HG03066 (cell line): ENCODE results near the gene UBR3.
"Not testable (repeated sequence)": the region's sequence is repeated elsewhere in the genome, so short reads cannot be mapped to it uniquely, and the experiment has no call there.

Experiments used
- ATAC-seq: cut with Tn5 transposase; IDR thresholded peaks from one replicate; pipeline ENCODE4 v1.9.1; 2021; ENCODE audit warnings: low read depth; ENCODE audit not compliant: unreplicated experiment

The UBR3 gene

DNA sequence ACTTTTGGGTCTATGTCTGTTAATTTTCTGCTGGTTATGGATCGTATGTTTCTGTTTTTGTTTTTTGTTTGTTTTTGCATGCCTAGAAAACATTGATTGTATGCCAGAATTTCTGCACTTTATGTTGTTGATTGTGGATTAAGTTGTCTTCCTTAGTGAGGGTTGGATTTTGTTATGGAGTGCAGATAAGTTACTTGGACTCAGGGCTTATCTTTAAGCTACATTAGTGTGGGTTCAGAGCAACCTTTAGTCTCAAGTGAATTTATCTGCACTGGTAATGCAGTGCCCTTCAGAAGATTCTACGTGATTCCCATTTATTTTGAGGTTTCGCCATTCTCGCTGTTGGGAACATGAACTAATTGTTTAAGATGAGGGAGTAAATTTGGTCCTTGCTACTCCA lies 32.9 kb downstream of the UBR3 start:
- ATAC-seq = no peak

DNA sequence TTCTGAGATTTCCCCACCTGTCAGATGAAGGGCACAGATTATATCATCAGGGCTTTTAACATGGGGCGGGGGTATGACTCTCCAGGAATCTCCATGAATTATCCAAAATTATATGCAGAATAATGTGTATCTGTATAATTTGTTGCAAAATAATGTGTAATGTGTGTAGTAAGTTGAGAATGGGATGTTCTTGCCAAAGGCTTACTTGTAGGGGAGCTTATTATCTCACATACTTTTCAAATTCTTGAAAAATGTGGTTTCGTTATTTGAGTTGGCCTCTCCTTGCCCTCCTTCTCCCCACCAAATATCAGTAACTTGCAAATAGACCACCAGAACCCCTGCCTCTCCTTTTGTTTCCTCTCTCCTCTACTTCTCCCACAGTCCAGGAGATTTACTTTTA lies 35.6 kb downstream of the UBR3 start:
- ATAC-seq = no peak

DNA sequence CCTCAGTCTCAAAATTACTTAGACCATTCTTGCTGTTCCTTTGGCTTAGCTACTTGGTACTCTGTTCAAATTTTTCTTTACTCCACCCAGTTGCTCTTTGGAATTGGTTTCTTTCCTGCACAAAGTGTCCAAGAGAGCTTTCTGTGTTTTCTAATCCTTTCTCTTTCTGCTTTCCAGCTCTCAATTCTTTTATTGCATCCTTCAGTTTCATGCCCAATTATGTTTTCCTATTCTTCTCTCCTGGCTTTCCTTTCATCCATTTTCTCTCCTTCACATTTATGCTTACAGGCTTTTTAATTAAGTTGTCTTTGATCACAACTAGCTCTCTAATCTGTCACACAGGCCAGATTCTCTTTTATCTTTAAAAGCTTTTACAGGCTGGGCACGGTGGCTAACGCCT lies 38.2 kb downstream of the UBR3 start:
- no peak for ATAC-seq

DNA sequence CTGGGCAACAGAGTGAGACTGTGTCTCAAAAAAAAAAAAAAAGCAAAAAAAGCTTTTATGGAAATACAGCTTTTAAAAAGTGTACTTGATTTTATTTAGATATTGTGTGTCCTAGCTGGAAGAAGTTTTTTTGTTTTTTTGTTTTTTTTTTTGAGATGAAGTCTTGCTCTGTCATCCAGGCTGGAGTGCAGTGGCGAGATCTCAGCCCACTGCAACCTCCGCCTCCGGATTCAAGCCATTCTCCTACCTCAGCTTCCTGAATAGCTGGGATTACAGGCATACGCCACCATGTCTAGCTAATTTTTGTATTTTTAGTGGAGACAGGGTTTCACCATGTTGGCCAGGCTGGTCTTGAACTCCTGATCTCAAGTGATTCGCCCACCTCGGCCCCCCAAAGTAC lies 39.0 kb downstream of the UBR3 start:
- not testable (repeated sequence) for ATAC-seq

DNA sequence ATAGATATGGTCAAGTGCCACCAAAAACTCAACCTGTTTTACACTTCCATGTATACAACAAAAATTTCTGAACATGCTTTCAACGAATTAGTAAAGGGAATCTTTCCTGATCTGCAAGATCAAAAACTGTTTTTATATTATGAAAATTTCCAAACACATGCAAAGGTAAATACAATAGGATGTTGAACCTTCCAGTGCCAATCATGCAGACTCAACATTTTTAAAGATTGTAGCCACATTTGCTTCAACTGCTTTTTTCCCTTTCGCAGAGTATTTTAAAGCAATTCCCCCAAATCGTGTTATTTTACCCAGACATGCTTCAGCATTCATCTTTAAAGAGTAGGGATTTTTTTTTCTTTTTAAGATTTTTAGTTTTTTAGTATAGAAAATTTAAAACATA lies 40.3 kb downstream of the UBR3 start:
- ATAC-seq = no peak

DNA sequence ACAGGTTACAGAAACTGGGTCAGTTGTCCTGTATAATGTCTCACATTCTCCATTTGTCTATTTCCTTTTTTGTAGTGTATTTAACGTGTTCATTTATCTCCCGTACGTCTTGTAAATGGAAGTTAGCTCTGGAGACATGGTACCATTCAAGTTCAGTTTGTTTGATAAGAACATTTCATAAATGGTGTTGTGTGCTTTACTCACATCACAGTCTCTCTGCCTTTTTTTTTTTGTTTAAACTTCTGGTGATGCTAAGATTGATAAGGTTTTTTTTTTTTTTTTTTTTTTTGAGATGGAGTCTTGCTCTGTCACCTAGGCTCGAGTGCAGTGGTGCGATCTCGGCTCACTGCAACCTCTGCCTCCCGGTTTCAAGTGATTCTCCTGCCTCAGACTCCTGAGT lies 41.7 kb downstream of the UBR3 start:
- no peak for ATAC-seq

DNA sequence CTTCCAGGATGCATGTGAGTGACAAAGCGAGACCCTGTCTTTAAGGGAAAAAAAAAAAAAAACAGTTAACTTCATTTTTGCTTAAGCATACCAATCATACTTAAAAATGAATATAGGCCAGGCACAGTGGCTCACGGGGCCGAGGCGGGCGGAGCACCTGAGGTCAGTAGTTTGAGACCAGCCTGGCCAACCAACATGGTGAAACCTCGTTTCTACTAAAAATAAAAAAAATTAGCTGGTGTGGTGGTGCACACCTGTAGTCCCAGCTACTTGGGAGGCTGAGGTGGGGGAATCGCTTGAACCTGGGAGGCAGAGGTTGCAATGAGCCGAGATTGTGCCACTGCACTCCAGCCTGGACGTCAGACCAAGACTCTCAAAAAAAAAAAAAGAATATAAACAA lies 44.1 kb downstream of the UBR3 start:
- ATAC-seq = not testable (repeated sequence)

DNA sequence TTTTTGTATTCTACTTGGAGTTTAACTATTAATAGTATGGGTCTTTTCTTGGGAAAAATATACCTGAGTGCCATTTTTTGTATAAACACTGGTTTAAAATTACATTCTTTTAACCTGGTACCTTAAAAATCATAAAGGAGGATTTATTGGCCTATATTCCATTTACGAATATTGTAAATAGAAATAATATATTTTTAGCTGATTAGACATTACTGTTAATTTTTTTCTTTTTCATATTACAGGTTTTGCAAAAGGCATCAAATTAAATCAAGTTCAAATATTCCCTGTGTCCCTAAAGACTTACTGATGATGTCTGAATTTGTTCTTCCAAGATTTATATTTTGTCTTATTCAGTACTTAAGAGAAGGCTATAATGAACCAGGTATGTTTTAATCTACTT lies 44.7 kb downstream of the UBR3 start:
- no peak for ATAC-seq

DNA sequence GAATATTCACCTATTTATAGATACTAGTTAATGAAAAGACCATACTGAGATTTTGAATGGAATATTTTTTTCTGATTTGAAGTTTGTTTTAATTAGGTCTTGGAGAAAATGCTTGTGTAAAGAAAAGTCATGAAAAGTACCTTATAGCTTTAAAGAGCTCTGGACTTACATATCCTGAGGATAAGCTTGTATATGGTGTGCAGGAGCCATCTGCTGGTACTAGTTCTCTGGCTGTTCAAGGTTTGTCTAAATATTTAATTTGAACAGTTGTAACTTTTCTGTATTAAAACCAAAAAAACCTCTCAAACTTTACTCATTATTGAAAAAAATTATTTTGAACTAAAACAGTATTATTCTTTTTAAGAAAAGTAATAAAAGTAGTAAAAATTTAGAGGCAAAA lies 50.1 kb downstream of the UBR3 start:
- no peak for ATAC-seq

DNA sequence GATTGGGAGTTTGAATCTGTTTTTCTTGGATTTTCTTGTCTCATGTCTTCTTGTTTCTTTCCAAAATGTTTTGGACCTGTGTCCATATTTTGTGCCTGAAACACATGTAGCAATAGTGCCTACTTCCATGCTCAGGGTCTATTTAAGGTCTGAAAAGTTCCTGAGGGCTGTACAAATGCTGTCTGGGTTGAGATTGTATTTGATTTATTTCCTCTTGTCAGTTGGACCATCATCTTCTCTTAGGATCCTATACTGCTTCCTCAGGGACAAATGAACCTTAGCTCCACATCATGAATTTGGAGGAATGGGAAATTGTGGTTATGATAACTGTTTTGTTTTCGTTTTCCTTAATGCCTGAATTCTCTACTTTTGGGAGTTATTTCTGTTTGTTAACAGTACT lies 59.9 kb downstream of the UBR3 start:
- no peak for ATAC-seq

DNA sequence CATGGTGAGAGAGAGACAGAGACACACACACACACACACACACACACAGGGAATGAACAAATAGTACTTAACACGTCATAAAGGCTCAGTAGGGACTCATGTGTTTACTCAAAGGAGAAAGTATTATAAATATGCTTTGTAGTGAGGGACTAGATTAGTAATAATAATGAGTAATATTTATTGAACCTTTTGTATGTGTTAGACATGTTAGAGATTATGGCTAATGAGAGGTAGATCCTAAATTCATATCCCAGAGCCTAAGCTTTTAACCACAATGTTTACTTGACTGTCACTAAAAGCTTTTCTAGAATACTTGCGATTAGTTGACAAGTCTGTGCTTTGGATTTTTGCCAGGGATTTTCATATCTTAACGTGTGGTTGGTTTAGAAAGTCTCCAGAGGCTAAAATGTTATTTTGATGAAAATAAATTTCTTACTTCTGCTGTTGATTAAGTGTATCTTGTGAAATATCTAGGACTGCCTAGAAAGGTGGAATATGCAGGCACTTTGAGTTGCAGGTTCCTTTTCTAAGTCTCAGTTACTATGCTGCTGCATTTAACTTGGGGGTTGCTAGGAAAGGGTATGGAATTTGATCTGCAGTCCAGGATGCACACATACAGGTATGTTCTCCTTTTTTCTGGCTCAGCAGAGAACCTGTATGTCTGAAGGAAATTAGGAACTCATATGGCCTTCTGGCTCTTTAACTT lies 64.5 kb downstream of the UBR3 start:
- ATAC-seq = no peak

DNA sequence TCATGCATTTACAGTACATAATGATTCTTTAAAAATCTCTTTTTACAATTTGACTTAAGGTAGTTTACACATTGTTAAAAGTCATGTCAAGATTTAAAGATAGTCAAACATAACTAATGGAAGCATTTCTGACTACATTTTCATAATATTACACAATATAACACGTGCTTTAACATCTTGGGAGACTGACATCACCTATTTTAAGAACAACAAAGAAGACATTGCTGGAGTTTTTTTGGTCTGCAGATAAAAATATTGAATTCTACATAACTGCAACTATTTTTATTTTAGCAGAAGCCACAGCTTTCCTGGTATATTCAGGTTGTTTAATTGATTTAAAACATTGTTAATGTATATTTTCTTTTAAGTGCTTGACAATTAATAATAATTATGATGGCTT lies 65.7 kb downstream of the UBR3 start:
- ATAC-seq = no peak

DNA sequence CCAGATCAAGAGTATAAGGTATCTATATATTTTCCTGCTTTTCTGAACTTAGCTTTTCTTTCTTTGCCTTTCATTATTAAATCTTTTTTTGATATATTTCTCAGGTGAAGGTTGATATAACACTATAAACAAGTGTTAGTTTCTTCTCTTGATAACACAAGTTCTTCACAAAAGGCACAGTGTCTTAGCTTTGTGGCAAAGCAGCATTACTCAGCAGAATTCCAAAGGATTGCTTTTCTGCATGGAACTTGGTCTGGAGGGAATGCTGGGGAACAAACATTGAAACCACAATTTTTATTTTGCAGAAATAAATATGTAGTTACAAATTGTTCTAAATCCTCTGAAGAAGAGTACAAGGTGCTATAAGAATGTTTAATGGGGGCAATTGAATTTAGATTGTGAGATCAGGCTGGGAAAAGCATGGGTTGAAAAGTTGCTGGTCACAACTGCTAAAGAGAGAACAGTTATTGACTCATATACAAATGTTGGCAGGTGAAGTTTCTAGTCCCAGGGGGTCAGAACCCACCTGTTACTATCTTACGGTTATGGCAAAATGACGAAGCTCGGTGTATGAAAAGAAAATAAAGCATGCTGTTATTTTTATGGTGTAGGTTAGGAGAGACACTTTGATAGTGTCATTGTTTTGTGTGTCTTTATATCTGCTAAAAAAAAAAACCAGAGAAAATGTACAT lies 68.2 kb downstream of the UBR3 start:
- ATAC-seq = no peak

DNA sequence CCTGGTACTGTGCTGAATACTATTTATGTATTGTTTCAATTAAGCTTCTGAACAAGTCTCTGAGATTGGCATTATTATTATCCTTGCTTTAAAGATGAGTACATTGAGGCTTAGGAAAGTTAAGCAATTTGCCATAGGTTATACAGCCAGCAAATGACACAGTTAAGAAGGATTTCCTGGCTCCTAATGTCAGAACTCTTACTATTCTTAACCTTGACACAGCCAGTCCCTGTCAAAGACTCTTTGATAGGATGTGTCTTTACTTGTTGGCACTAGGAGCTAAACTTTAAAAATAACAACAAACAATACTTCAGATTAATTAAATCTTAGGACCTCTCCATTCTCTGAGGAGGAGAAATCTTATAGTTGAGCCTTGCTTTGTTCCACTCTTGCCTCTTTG lies 70.6 kb downstream of the UBR3 start:
- no peak for ATAC-seq

DNA sequence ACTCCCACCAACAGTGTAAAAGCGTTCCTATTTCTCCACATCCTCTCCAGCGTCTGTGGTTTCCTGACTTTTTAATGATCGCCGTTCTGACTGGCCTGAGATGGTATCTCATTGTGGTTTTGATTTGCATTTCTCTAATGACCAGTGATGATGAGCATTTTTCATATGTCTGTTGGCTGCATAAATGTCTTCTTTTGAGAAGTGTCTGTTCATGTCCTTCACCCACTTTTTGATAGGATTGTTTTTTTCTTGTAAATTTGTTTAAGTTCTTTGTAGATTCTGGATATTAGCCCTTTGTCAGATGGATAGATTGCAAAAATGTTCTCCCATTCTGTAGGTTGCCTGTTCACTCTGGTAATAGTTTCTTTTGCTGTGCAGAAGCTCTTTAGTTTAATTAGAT lies 72.8 kb downstream of the UBR3 start:
- not testable (repeated sequence) for ATAC-seq

DNA sequence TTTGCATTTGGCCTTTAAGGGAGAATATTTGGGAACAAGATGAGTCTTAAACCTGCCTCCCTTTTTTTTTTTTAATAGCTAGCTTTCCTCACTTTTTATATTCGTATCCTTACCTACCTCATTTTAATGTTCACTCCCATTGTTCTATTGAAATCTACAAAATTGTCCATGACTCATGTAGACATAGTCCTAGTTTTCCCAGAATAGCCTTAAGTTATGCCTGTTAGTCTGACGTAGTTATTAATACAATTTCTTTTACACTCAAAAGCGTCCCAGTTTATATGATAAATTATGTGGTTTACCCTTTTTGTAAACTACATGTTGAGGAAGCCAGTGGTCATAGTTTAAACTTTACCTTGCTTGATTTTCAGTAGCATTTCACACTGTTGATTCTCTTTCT lies 73.4 kb downstream of the UBR3 start:
- no peak for ATAC-seq

DNA sequence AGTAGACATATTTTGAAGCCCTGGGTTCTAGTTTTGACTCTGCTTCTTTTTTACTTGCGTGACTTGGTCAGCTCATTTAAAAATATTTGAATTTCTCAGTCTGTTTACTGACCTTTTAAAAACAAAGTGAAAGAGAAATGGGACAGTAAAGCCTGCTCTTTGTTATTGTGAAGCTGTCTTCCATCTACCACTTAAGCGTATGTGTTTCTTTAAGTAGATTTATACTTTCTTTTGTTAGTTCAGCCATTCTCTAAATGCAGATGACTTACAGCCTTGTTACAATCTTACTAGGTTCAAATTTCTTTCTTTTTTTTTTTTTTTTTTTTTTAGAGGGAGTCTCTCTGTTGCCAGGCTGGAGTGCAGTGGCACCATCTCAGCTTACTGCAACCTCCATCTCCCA lies 79.5 kb downstream of the UBR3 start:
- ATAC-seq = no peak

DNA sequence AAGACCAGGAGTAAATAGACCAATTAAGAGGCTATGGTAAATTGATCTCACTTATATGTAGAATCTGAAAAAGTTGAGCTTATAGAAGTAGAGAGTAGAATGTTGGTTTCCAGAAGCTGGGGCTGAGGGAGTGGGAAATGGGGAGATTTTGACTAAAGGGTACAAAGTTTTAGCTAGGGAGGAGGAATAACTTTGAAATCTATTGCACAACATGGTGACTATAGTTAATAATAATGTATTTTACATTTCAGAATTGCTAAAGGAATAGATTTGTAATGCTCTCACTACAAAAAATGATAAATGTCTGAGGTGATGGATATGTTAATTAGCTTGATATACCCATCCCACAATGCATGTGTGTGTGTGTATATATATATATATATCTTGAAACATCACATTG lies 82.1 kb downstream of the UBR3 start:
- ATAC-seq = no peak

DNA sequence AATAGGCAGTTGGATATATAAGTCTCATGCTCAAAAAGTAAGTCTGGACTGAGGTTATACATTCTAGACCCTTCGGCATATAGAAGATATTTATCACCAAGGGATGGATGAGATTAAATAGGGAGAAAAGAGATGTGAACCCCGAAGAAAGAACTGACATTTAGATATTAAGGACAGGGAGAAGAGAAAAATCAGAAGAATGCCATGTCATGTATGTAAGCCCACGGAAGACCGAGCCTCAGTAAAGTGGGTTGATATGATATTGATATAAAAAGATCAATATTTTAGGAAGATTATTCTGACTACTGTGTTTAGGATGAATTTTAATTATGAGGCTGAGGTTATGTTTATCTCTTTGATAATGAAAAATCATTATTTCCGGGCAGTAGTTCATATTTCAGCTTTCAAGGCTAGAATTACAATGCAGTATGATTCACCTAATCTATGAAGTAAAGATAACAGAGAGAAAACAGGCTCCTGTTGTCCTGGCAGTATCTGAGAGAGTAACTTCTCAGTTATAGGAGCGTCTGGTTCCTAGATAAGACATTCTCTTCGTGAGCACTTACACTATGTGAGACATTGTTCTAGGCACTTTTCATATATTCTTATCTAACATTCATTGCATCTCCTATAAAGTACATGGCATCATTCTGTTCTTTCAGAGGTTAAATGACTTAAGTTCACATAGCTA lies 83.0 kb downstream of the UBR3 start:
- no peak for ATAC-seq

DNA sequence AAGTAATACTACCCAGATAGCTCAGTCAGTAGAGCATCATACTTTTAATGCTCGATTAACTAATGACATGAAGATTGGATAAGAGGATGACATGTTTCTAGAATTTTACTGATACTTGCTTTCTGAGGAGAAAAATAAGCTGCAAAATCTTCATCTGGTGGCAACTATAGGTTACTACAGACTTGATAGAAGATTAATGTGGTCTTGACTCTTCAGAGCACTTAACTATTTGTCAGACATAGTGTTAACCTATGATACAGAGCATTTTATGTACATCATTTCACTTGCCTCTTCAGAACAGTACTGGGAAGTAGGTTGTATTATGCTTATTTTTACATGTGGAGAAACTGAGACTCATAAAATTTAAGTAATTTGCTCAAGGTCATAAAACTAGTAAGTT lies 83.9 kb downstream of the UBR3 start:
- no peak for ATAC-seq

DNA sequence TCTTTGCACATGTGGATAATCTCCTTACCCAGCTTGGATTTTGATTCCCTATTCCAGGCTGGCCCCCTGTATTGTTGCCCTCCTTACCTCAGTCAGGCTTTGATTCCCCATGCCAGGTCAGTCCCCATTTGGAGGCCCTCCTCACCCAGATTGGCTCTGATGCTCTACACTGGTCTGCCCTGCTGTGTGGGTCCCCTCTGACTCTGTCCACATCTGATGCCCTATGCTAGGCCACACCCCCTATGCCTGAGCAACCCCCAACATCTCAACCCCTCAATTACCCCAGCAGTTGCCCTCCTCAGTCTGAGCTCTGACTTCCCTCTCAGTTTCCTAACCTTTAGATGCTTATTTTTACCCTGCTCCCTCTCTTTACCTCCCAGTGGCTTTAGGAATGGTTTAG lies 89.4 kb downstream of the UBR3 start:
- no peak for ATAC-seq

DNA sequence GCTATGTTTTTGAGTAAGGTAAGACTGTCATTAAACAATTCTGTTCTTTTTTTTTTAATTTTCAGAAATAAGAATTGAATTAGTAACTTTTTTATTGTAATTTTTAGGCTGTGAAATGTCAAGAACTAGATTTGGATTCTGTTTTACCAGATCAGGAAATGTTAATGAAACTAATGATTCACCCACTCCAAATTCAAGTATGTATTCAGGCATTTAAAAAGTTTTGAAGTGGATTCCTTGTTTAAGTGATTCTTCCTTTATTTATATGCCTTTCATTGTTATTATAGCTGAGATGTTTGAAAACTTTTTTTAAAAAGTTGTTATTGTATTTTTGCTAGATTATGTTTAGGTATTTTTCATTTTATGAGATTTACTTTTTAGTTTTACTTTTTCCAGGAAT lies 96.7 kb downstream of the UBR3 start:
- no peak for ATAC-seq
